MCF 10A (cell line): ENCODE measurements around the gene OR8I2. TPM values are rescaled to one million over a fixed set of nuclear protein-coding genes. Genes with fewer than 3 reads are reported as not detected.
"Not testable (repeated sequence)": the region's sequence is repeated elsewhere in the genome, so short reads cannot be mapped to it uniquely, and the experiment has no call there.

Experiments used
- Bru-seq: library from RNA; stranded (reverse); fragments of 400-500 nt; gene quantifications from one replicate; lab custom pipeline; 2021; lab: Mats Ljungman, UMichigan
- BruChase-seq, 2 experiments: library from RNA; stranded (reverse); fragments of 400-500 nt; gene quantifications; one replicate each; lab custom pipeline; 2021; lab: Mats Ljungman, UMichigan
- BruUV-seq: library from RNA; stranded (reverse); fragments of 400-500 nt; replicated peaks from 2 replicates; lab custom pipeline; 2021; lab: Mats Ljungman, UMichigan
- CTCF ChIA-PET: fragments of 300-600 bp; sonication (Branson Sonifier 250); formaldehyde crosslinking; extraction: SDS; loops from one replicate; lab custom pipeline; 2021; ENCODE audit warnings: antibody characterized with exemption, inconsistent platforms; lab: Yijun Ruan, JAX
- POLR2A ChIA-PET: fragments of 300-600, 350-650 bp; sonication (Branson Sonifier 250); formaldehyde crosslinking; extraction: SDS; loops from one replicate; lab custom pipeline; 2020; ENCODE audit warnings: antibody characterized with exemption, inconsistent platforms; lab: Yijun Ruan, JAX
- DNase-seq: peaks from one replicate; pipeline ENCODE4 v3.0.0-alpha.2; 2018; ENCODE audit not compliant: unreplicated experiment
- H3K27ac Mint-ChIP-seq: one replicate; pipeline ENCODE4 v1.8.0; 2022; ENCODE audit warnings: mild to moderate bottlenecking, low read depth, mixed read lengths; ENCODE audit not compliant: unreplicated experiment
- H3K27me3 Mint-ChIP-seq: one replicate; pipeline ENCODE4 v1.8.0; 2022; ENCODE audit warnings: mixed read lengths; ENCODE audit not compliant: insufficient read depth, unreplicated experiment
- H3K36me3 Mint-ChIP-seq: one replicate; pipeline ENCODE4 v1.8.0; 2022; ENCODE audit warnings: mild to moderate bottlenecking, moderate library complexity, mixed read lengths; ENCODE audit not compliant: insufficient read depth, unreplicated experiment
- H3K4me1 Mint-ChIP-seq: one replicate; pipeline ENCODE4 v1.8.0; 2022; ENCODE audit warnings: mixed read lengths; ENCODE audit not compliant: insufficient read depth, unreplicated experiment
- H3K4me3 Mint-ChIP-seq: one replicate; pipeline ENCODE4 v1.8.0; 2022; ENCODE audit warnings: mild to moderate bottlenecking, moderate library complexity, mixed read lengths; ENCODE audit not compliant: unreplicated experiment
- H3K9me3 Mint-ChIP-seq: one replicate; pipeline ENCODE4 v1.8.0; 2022; ENCODE audit warnings: mixed read lengths; ENCODE audit not compliant: unreplicated experiment
- CTCF ChIP-seq: fragments of 200-600 bp; IDR thresholded peaks from one replicate; pipeline ENCODE4 v1.8.0; 2022; ENCODE audit warnings: antibody characterized with exemption, mild to moderate bottlenecking; ENCODE audit not compliant: unreplicated experiment
- intact Hi-C: fragments of 100-400 bp; cut with micrococcal nuclease; formaldehyde crosslinking; loops from 2 replicates; pipeline ENCODE4 v1.14.1; 2022
- long read RNA-seq: library from polyadenylated mRNA; stranded (forward); transcript quantifications from one replicate; pipeline ENCODE4 v2.0.0, GENCODE V29; 2022
- total RNA-seq: library from RNA; stranded (reverse); gene quantifications from 2 replicates; pipeline ENCODE4 v1.2.3, GENCODE V29; 2022

Gene OR8I2
- total RNA-seq (not detected in 2 replicates), Bru-seq, nascent RNA (not detected), BruChase-seq, experiment 1, labeled RNA remaining after a 6-hour chase (not detected), BruChase-seq, experiment 2, labeled RNA remaining after a 2-hour chase (not detected)
- long read RNA-seq: 0 reads

- H3K4me3 Mint-ChIP-seq: no peak within 1 kb of the TSS
- H3K27ac Mint-ChIP-seq: no peak within 1 kb of the TSS
- CTCF ChIA-PET: interaction anchor here (1.1 kb wide), 1 partner anchor 9 kb away, joined by 3 read pairs; no protein-coding TSS in a partner anchor
- peaks cover 6% of the 10 kb centered on the region for H3K9me3 Mint-ChIP-seq
- H3K36me3 Mint-ChIP-seq: no peaks in the 10 kb centered on the region
- POLR2A ChIA-PET: no interaction called here
- no peaks in the 10 kb centered on the region for H3K27me3 Mint-ChIP-seq
- no TSS peak for BruUV-seq
- TF ChIP-seq CTCF: no peak
- intact Hi-C loops: no loop called here
- DNase-seq: no peak
- H3K4me1 Mint-ChIP-seq: no peaks in the 10 kb centered on the region
These were observed at the start of gene OR8I2 for GRCh38 chr11:56093008-56093407. OR8I2 (plus strand) TSS chr11:56093308; CDS start chr11:56093308, 0 bp downstream.

- no peaks in the 10 kb centered on the region for H3K9me3 Mint-ChIP-seq
- H3K27ac Mint-ChIP-seq: no peak overlapping the region
- H3K27me3 Mint-ChIP-seq: no peaks in the 10 kb centered on the region
- H3K4me1 Mint-ChIP-seq: no peaks in the 10 kb centered on the region
- DNase-seq: no peak
- no TSS peak for BruUV-seq
- intact Hi-C loops: no loop called here
- no peak overlapping the region for H3K4me3 Mint-ChIP-seq
- no peaks in the 10 kb centered on the region for H3K36me3 Mint-ChIP-seq
- POLR2A ChIA-PET: no interaction called here
- CTCF ChIA-PET: no interaction called here
- TF ChIP-seq CTCF: no peak
These were observed 47.6 kb upstream of the OR8I2 start for GRCh38 chr11:56045538-56045937.

- no peak for DNase-seq
- ChIA-PET CTCF (no interaction called here), POLR2A (no interaction called here)
- H3K27ac Mint-ChIP-seq: no peak overlapping the region
- H3K36me3 Mint-ChIP-seq: no peaks in the 10 kb centered on the region
- peaks cover 12% of the 10 kb centered on the region for H3K9me3 Mint-ChIP-seq
- intact Hi-C loops: no loop called here
- no TSS peak for BruUV-seq
- no peak overlapping the region for H3K4me3 Mint-ChIP-seq
- TF ChIP-seq CTCF: no peak
- no peaks in the 10 kb centered on the region for H3K27me3 Mint-ChIP-seq
- H3K4me1 Mint-ChIP-seq: no peaks in the 10 kb centered on the region
These were observed 44.6 kb upstream of the OR8I2 start for GRCh38 chr11:56048480-56048879.

GRCh38 chr11:56049487-56049886, 43.6 kb upstream of the OR8I2 start:
- intact Hi-C loops: no loop called here
- Mint-ChIP-seq H3K9me3 (peaks cover 16% of the 10 kb centered on the region), H3K27me3 (no peaks in the 10 kb centered on the region), H3K4me3 (no peak overlapping the region), H3K36me3 (no peaks in the 10 kb centered on the region), H3K27ac (no peak overlapping the region), H3K4me1 (no peaks in the 10 kb centered on the region)
- POLR2A ChIA-PET: interaction anchor here (0.9 kb wide), 1 partner anchor 8 kb away, joined by 3 read pairs; no protein-coding TSS in a partner anchor
- no TSS peak for BruUV-seq
- DNase-seq: no peak
- CTCF ChIA-PET: interaction anchor here (0.5 kb wide), 1 partner anchor 52 kb away, joined by 3 read pairs; no protein-coding TSS in a partner anchor
- no peak for TF ChIP-seq CTCF

GRCh38 chr11:56056366-56056765, 36.7 kb upstream of the OR8I2 start:
- H3K27ac Mint-ChIP-seq, intact Hi-C loops, H3K36me3 Mint-ChIP-seq: not testable (repeated sequence)

GRCh38 chr11:56057661-56058237, 35.4 kb upstream of the OR8I2 start:
- peaks cover 31% of the 10 kb centered on the region for H3K9me3 Mint-ChIP-seq
- H3K36me3 Mint-ChIP-seq, intact Hi-C loops, H3K4me3 Mint-ChIP-seq, BruUV-seq, H3K4me1 Mint-ChIP-seq, POLR2A ChIA-PET, H3K27ac Mint-ChIP-seq, H3K27me3 Mint-ChIP-seq, DNase-seq: not testable (repeated sequence)
- CTCF ChIA-PET: interaction anchor here (0.6 kb wide), 1 partner anchor 258 kb away, joined by 3 read pairs; no protein-coding TSS in a partner anchor

More at GRCh38 chr11:56056366-56056765, 36.7 kb upstream of the OR8I2 start:
- H3K4me3 Mint-ChIP-seq, H3K4me1 Mint-ChIP-seq, DNase-seq, H3K27me3 Mint-ChIP-seq, BruUV-seq: not testable (repeated sequence)
- ChIA-PET CTCF (interaction anchor here (0.7 kb wide), 1 partner anchor 23 kb away, joined by 3 read pairs; no protein-coding TSS in a partner anchor), POLR2A (interaction anchor here (0.6 kb wide), 1 partner anchor 330 kb away, joined by 3 read pairs; no protein-coding TSS in a partner anchor)
- H3K9me3 Mint-ChIP-seq: peaks cover 40% of the 10 kb centered on the region
